ENCODE measurements around the gene DNAH7. TPM values are rescaled to one million over a fixed set of nuclear protein-coding genes. Genes with fewer than 3 reads are reported as not detected.
"Not testable (repeated sequence)": the region's sequence is repeated elsewhere in the genome, so short reads cannot be mapped to it uniquely, and the experiment has no call there.

DNAH7 gene
- total RNA-seq, 1 experiment from 2014 or later = 0.32 TPM

DNA sequence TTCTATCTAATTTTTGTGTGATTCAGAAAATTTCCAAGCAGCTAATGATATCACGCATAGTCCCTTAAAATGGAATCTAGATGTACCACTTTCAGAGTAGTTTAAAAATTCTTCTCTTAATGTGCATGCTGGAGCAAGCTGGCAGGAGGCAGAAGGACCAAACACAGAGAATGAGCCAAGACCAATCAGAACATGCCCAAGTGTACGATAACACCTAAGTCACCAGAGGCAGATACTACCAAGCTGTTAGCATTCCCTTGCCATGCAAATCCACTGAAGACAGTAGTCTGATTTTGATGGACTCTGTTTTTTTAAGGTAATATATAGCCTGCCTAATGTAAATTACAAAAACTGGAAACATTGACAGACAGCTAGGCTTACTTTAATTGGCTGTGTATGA, 109.3 kb downstream of the DNAH7 start:
- Histone ChIP-seq H3K9me3 (replicated peaks) (peaks cover 4% of the 10 kb centered on the region; the same call in 1 of the 2 replicates), H3K4me1 (no peaks in the 10 kb centered on the region), H3K4me3 (no peak overlapping the region), H3K36me3 (no peaks in the 10 kb centered on the region), H3K27ac (no peak overlapping the region), H3K27me3 (no peaks in the 10 kb centered on the region)
- DNase-seq = no peak

DNA sequence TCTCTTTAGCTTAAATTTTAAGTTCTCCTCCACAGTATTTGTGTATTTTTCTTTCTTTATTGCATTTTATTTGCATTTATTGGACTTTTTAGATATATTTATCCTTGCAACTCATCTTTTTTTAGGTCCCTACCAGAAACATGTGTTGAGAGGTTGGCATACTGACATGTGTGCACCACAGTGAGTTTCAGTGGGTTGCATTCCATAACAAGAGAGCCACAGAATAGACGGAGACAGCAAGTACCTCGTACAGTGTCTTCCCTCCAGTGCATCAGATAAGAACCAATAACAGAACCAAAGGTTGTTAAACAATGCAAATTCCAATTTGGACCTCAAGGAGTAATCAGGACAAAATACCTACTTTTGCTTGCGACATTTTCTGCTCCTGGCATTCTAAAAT, 111.9 kb downstream of the DNAH7 start:
- Histone ChIP-seq H3K36me3 (no peaks in the 10 kb centered on the region), H3K9me3 (replicated peaks) (peaks cover 9% of the 10 kb centered on the region; the same call in 1 of the 2 replicates), H3K27me3 (no peaks in the 10 kb centered on the region), H3K27ac (no peak overlapping the region), H3K4me3 (no peak overlapping the region), H3K4me1 (no peaks in the 10 kb centered on the region)
- no peak for DNase-seq

DNA sequence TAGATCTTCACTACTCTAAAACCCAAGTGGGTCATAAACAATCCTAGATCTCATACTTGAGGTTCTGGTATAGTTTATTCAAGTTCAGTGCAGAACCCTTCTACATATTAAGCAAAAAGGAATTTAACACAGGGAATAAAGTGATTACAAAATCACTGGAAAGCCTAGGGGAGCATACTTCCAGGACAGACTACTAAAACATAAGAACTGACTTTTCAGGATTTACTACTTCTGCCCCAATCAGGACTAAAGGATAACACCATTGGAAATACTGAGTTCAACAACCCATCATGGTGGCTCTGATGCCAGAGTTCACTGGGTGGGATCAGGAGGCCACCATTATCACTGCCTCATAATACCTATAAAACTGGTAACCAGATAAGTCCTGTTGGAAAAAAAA, 123.6 kb downstream of the DNAH7 start:
- H3K36me3 ChIP-seq = no peaks in the 10 kb centered on the region
- no peak for DNase-seq
- H3K27me3 ChIP-seq = no peaks in the 10 kb centered on the region
- H3K4me1 ChIP-seq = no peaks in the 10 kb centered on the region
- no peak overlapping the region for H3K27ac ChIP-seq
- no peaks in the 10 kb centered on the region; the same call in 1 of the 2 replicates for H3K9me3 ChIP-seq (replicated peaks)
- no peak overlapping the region for H3K4me3 ChIP-seq

DNA sequence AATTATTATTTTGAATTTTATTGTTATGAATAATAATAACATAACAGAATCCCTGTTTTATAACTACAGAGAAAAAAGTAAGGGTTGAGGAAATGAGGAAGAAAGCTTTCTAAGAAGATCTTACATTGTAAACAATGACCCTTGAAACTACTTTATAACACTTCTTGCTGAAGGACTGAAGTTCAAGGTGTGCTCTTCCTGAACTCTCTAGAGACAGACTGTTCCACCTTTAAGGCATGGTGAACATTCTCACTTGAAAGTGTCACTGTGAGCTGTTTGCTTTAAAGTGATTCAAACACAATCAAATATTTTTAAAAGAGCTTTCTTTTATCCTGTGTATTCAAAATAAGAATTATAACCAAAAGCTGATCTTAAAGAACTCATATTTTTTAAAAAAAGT, 131.5 kb downstream of the DNAH7 start:
- DNase-seq = no peak
- Histone ChIP-seq H3K27me3 (no peaks in the 10 kb centered on the region), H3K4me1 (no peaks in the 10 kb centered on the region), H3K4me3 (no peak overlapping the region), H3K36me3 (no peaks in the 10 kb centered on the region), H3K27ac (no peak overlapping the region), H3K9me3 (replicated peaks) (peaks cover 3% of the 10 kb centered on the region; the same call in 1 of the 2 replicates)

DNA sequence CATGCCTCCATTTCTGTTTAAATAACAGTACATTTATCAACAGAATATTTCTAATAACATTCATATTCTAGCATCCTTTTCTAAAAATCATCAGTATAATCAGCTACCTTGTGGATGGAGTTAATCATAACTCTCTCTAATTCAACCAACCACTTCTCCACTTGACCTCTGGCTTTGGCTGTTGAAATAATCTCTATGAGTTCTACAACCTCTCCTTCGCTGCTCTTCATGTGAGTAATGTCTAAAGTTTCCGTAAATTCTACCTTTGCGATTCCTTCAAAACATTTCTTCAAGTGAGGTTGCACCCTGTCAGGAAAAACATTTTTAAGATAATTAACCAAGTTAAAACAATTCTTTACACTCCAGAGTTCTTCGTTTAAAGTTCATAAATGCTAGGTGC, 134.2 kb downstream of the DNAH7 start:
- H3K27me3 ChIP-seq = no peaks in the 10 kb centered on the region
- H3K36me3 ChIP-seq = no peaks in the 10 kb centered on the region
- peaks cover 3% of the 10 kb centered on the region; the same call in 1 of the 2 replicates for H3K9me3 ChIP-seq (replicated peaks)
- H3K27ac ChIP-seq = no peak overlapping the region
- H3K4me1 ChIP-seq = no peaks in the 10 kb centered on the region
- H3K4me3 ChIP-seq = no peak overlapping the region
- no peak for DNase-seq

DNA sequence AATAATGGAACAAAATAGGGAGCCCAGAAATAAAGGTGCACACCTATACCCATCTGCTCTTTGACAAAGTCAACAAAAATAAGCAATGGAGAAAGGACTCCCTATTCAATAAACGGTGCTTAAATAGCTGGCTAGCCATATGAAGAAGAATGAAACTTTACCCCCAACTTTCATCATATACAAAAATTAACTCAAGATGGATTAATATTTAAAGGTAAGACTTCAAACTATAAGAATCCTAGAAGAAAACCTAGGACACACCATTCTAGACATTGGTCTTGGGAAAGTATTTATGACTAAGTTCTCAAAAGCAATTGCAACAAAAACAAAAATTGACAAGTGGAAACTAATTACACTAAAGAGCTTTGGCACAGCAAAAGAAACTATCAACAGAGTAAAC, 139.1 kb downstream of the DNAH7 start:
- no peak for DNase-seq
- Histone ChIP-seq H3K4me3 (no peak overlapping the region), H3K9me3 (replicated peaks) (peaks cover 3% of the 10 kb centered on the region; the same call in 1 of the 2 replicates), H3K27ac (no peak overlapping the region), H3K27me3 (no peaks in the 10 kb centered on the region), H3K4me1 (no peaks in the 10 kb centered on the region), H3K36me3 (no peaks in the 10 kb centered on the region)

DNA sequence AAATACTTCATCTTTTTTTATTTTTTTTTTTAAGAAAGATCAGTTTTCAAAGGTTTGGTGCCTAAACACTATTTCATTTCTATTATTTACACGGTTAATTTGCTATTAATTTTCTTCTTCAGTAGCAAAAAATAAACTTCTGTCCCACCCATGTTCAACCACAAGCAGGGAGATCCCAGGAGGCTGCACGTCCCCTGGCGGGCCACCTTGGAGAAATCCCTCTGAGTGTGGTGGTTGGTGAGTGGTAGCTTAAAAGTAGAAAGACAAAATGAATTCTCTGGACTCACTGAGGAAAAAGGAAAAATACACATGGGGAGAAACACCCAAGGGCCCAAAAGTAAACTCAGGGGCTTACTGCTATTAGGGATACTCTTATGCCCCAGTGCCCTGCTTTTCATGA, 143.5 kb downstream of the DNAH7 start:
- no peak overlapping the region for H3K27ac ChIP-seq
- no peaks in the 10 kb centered on the region for H3K4me1 ChIP-seq
- H3K9me3 ChIP-seq (replicated peaks) = no peaks in the 10 kb centered on the region
- DNase-seq = no peak
- H3K27me3 ChIP-seq = no peaks in the 10 kb centered on the region
- no peak overlapping the region for H3K4me3 ChIP-seq
- no peaks in the 10 kb centered on the region for H3K36me3 ChIP-seq

DNA sequence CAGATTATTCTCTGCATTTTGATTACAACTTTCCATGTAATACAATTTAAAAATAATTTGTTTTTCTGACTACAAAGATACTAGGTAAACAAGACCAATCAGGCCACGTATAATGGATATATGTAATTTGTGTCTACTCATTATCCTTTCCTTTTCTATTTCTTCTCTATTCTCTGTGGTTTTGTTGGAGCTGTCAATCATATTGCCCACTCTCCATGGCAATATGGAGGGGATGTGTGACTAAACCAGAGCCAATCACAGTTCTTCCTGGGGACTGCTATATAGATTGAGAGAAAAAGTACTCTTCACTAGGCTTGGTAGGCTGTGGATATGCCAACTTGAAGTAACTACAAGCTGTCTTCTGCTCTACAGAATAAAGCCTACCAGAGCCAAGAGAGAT, 144.7 kb downstream of the DNAH7 start:
- Histone ChIP-seq H3K27ac (no peak overlapping the region), H3K4me3 (no peak overlapping the region), H3K27me3 (no peaks in the 10 kb centered on the region), H3K36me3 (no peaks in the 10 kb centered on the region), H3K9me3 (replicated peaks) (no peaks in the 10 kb centered on the region), H3K4me1 (no peaks in the 10 kb centered on the region)
- no peak for DNase-seq

DNA sequence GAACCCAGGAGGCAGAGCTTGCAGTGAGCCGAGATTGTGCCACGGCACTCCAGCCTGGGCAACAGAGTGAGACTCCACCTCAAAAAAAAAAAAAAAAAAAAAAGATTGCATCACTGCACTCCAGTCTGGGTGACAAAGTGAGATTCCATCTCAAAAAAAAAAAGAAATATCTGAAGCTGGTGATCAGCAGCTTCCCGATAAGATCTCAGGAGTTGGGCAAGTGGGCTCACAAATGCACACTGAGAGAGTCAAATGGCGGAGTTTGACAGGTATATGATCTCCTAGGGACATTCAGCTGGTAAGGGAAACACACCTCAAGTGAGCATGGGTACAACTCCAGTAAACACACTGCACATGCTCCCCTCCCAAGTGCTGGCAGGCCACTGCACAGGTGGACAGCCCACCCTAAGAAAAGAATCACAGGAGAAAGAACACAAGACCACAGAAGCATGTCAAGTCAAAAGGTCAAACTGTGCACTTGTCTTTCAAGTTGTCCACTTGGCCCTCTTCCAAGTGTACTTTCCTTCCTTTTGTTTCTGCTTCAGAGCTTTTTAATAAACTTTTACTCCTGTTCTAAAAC, 151.5 kb downstream of the DNAH7 start:
- H3K27ac ChIP-seq; DNase-seq; H3K4me3 ChIP-seq; H3K9me3 ChIP-seq (replicated peaks); H3K4me1 ChIP-seq; H3K36me3 ChIP-seq: not testable (repeated sequence)
- H3K27me3 ChIP-seq = peaks cover 10% of the 10 kb centered on the region

DNA sequence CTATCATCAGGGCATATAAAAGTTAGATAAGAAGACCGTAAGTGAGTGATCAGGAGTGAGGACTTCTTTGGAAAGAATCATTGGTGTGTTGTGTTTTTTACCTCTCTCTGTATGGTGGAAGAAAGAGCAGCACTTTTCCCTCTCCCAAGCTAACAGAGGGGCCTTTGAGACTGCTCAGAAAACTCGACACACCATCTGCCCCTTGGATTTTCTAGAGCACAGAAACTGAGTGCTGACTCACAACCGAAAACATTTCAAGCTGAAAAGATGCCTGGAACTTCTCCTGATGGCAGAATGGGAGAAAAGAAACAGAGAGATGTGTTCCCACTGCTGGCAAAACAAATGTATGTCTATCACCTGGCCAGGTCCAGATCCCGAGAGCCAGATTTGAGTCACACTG, 156.6 kb downstream of the DNAH7 start:
- DNase-seq = no peak
- no peaks in the 10 kb centered on the region for H3K4me1 ChIP-seq
- H3K4me3 ChIP-seq = no peak overlapping the region
- H3K9me3 ChIP-seq (replicated peaks) = no peaks in the 10 kb centered on the region
- no peaks in the 10 kb centered on the region for H3K36me3 ChIP-seq
- H3K27ac ChIP-seq = no peak overlapping the region
- peaks cover 10% of the 10 kb centered on the region for H3K27me3 ChIP-seq

DNA sequence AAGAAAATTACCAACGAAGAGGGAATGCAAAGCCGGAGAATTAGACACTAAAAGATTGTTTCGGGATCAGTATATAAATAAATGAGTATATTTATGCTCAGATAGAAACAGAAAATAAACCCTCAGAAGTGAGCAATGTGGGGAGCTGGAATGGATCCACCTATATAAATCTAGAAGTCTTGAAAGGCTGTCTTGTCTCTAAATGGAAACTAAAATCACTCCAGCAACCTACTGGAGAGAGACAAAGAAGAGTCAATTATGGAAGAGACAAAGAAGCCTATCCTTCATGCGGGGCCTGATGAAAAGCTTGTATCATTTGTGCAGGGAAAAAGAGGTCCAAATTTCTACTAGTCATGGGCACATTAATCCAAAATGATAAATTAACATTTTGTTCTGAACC, 158.1 kb downstream of the DNAH7 start:
- H3K27ac ChIP-seq = no peak overlapping the region
- H3K4me1 ChIP-seq = no peaks in the 10 kb centered on the region
- DNase-seq = no peak
- H3K27me3 ChIP-seq = peaks cover 10% of the 10 kb centered on the region
- no peaks in the 10 kb centered on the region for H3K9me3 ChIP-seq (replicated peaks)
- H3K4me3 ChIP-seq = no peak overlapping the region
- H3K36me3 ChIP-seq = no peaks in the 10 kb centered on the region

DNA sequence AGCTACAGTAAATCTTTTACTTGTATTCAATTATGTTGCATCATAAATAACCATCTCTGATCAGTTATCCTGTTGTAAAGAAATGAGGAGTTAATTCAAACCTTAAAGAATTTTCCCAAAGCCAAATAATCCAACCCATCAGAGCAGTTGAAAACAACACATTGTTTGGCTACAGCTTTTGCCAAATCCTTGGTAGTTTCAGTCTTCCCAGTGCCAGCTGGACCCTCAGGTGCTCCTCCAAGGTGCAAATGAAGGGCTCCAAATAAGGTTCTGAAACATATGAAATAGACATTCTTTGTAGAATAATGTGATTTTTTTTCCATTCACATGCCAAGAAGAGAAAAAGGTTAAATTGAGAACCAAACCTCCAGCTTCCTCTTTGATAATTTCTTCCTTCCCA, 158.7 kb downstream of the DNAH7 start:
- Histone ChIP-seq H3K9me3 (replicated peaks) (no peaks in the 10 kb centered on the region), H3K4me3 (no peak overlapping the region), H3K27ac (no peak overlapping the region)

DNA sequence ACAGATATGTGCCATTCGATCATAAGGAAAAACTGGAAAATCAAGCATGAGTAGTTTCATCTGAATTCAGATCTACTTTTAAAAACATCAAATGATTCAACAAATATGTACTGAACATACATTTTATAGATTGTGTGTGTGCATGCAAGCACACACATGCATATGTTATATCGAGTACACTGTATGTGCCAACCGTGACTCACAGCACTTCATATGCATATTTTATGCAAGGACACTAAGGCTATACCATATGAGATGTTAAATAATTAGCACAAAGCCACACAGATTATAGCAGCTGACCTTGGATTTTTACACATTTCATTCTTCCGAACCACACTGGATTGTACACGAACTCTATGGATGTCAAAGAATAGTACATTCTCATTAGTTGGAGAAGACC, 161.2 kb downstream of the DNAH7 start:
- H3K4me1 ChIP-seq = no peaks in the 10 kb centered on the region
- no peaks in the 10 kb centered on the region for H3K9me3 ChIP-seq (replicated peaks)
- H3K4me3 ChIP-seq = no peak overlapping the region
- DNase-seq = no peak
- H3K36me3 ChIP-seq = no peaks in the 10 kb centered on the region
- no peak overlapping the region for H3K27ac ChIP-seq
- no peaks in the 10 kb centered on the region for H3K27me3 ChIP-seq

More for the DNA sequence above, 158.7 kb downstream of the DNAH7 start:
- DNase-seq = no peak
- Histone ChIP-seq H3K36me3 (no peaks in the 10 kb centered on the region), H3K4me1 (no peaks in the 10 kb centered on the region), H3K27me3 (peaks cover 5% of the 10 kb centered on the region)

DNA sequence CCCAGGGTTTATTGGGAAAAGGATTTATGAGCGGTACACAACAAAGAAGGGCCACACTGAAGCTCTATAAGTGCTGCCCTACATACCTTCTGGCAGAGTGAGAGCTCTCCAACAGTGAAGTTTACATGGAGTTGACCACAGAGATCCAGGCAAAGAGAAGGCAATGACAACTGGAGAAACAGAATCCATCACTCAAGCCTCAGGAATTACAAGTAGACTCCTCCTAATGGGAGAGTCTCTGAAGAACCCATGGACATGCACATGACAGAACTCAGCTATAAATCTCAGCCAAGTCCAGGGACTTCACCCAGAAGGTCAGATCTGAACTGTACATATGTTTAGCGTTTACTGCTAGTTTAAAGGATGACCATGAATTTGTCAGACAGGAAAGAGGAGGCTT, 164.7 kb downstream of the DNAH7 start:
- H3K4me1 ChIP-seq = peaks cover 3% of the 10 kb centered on the region
- H3K27me3 ChIP-seq = peaks cover 3% of the 10 kb centered on the region; the same call in 1 of the 2 replicates
- no peak overlapping the region for H3K27ac ChIP-seq
- no peaks in the 10 kb centered on the region for H3K36me3 ChIP-seq
- no peak for DNase-seq
- no peaks in the 10 kb centered on the region for H3K9me3 ChIP-seq (replicated peaks)
- H3K4me3 ChIP-seq = no peak overlapping the region

DNA sequence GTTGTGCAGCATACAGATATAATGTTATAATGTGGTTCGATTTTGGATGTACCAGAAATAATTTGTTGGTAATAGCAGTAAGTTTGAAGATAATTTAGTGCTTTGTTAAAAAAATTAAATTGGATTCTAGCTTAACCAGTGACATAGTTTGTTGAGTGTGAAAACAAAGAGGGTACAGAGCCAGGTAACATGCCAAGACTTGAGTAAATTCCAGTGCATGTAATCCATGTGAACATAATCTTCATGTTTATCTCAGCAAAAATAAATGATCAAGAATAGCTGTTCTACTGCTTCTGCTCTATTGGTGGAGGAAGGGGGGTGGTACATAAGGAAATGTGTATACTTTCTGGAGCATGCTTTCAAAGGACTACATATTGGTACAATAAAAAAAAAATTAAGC, 165.8 kb downstream of the DNAH7 start:
- no peaks in the 10 kb centered on the region for H3K9me3 ChIP-seq (replicated peaks)
- peaks cover 3% of the 10 kb centered on the region; the same call in 1 of the 2 replicates for H3K27me3 ChIP-seq
- peaks cover 12% of the 10 kb centered on the region for H3K4me1 ChIP-seq
- DNase-seq = no peak
- H3K4me3 ChIP-seq = no peak overlapping the region
- no peaks in the 10 kb centered on the region for H3K36me3 ChIP-seq
- H3K27ac ChIP-seq = no peak overlapping the region

DNA sequence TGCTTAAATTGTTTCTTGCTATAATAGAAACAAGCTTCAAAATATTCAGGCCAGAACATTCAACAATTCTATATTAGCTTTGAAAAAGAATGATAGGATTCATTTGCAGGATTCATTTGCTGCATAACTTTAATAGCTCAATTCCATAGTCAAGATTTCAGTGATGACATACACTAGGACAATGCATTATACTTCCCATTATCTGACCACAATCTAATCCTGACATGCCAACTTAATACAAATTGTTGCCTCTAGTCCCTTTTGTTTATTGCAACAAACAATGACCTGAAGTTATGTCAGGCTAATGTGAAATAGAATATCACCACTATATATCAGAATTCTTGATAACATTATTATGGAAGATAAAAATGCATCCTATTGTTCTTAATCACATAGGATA, 169.4 kb downstream of the DNAH7 start:
- peaks cover 12% of the 10 kb centered on the region for H3K4me1 ChIP-seq
- H3K4me3 ChIP-seq = no peak overlapping the region
- DNase-seq = no peak
- H3K36me3 ChIP-seq = no peaks in the 10 kb centered on the region
- H3K27me3 ChIP-seq = peaks cover 3% of the 10 kb centered on the region; the same call in 1 of the 2 replicates
- H3K9me3 ChIP-seq (replicated peaks) = no peaks in the 10 kb centered on the region
- no peak overlapping the region for H3K27ac ChIP-seq
